GM19438 (cell line): Measurements from ENCODE around the gene CDH3.

Source experiments
- ATAC-seq: cut with Tn5 transposase; IDR thresholded peaks from one replicate; pipeline ENCODE4 v1.9.1; 2021; ENCODE audit warnings: low read depth; ENCODE audit not compliant: unreplicated experiment

CDH3 gene

GRCh38 chr16:68646953-68647659, 2.0 kb downstream of the CDH3 start:
- ATAC-seq, result no peak

GRCh38 chr16:68651136-68651535, 6.0 kb downstream of the CDH3 start:
- no peak for ATAC-seq

GRCh38 chr16:68652659-68653058, 7.5 kb downstream of the CDH3 start:
- ATAC-seq, result no peak

DNA sequence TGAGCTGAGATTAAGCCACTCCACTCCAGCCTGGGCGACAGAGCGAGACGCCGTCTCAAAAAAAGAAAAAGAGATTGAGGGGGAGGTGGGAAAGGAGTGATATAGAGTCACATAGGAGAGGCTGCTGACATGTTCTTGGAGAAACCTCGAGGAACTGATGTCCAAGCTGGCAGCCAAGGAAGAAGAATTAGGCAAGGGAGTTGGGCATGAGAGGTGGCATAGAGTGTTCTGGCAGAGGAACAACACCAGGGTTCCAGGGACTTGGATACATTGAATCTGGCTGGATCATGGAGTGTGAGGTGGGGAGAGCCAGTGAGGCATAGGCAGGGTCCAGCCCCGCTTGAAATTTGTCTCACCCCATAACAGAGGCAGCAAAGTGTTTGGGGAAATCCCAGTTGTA, 10.7 kb downstream of the CDH3 start:
- no peak for ATAC-seq

DNA sequence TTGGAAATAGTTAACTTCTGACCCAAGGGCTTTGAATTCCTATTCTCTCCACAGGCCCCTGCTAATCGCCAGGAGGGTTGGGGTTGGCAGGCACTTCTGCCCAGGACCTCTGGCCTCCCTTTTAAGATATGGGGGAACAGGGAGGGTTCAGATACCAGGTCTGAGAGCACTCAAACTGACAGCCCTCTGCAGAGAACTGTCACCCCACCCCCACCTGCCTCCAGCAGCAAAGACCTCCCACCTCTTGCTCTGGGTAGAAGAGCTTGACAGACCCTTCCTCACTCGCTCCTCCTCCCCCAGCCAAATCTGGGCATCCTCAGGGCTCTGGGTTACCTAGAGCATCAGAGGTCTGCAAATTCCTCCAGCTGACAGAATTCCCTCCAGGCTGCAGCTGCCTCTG, 11.6 kb downstream of the CDH3 start:
- no peak for ATAC-seq

- ATAC-seq, result no peak
Measured at GRCh38 chr16:68658341-68658973, 13.3 kb downstream of the CDH3 start.

- ATAC-seq, result no peak
Measured at GRCh38 chr16:68658974-68659360, 13.9 kb downstream of the CDH3 start.

- ATAC-seq, result no peak
Measured at GRCh38 chr16:68659412-68660358, 14.6 kb downstream of the CDH3 start.

GRCh38 chr16:68660359-68660795, 15.3 kb downstream of the CDH3 start:
- no peak for ATAC-seq

GRCh38 chr16:68662035-68662434, 16.9 kb downstream of the CDH3 start:
- no peak for ATAC-seq

DNA sequence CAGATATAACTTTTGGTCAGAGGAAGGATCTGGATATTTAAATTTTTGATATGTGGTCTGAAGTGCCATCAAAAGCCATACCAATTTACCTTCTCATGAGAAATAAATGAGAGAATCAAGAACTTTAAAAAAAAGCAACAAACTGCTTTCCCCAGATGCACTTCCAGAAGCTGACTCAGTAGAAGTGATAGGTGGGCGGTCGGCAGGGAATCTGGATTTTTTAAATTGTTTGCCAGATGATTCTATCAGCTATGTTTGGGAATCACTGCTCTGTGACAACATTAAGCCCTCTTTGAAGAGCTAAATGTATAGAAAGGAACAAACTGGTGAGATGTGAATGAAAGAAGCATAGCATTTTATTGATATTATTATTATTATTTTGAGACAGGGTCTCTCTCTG, 19.2 kb downstream of the CDH3 start:
- no peak for ATAC-seq

- ATAC-seq, result no peak
Measured at GRCh38 chr16:68665501-68665900, 20.4 kb downstream of the CDH3 start.

DNA sequence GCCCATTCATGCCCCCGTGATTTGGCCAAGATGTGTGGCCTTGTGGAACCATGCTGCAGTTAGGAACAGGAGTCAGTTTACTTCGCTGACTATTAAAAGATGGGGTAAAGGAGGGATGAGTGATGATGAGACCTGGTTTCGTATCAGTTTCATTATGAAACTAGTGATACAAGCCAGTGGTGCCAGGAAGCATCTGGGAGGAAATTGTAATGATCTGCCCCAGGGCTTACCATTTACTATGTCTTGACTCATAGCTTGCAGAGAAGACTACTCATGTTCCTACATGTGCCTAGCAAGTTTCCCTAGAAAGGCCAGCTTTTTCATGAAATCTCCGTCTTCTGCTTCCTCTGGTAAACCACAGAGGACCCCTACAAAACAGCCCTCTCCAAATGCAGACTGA, 23.2 kb downstream of the CDH3 start:
- ATAC-seq, result no peak

DNA sequence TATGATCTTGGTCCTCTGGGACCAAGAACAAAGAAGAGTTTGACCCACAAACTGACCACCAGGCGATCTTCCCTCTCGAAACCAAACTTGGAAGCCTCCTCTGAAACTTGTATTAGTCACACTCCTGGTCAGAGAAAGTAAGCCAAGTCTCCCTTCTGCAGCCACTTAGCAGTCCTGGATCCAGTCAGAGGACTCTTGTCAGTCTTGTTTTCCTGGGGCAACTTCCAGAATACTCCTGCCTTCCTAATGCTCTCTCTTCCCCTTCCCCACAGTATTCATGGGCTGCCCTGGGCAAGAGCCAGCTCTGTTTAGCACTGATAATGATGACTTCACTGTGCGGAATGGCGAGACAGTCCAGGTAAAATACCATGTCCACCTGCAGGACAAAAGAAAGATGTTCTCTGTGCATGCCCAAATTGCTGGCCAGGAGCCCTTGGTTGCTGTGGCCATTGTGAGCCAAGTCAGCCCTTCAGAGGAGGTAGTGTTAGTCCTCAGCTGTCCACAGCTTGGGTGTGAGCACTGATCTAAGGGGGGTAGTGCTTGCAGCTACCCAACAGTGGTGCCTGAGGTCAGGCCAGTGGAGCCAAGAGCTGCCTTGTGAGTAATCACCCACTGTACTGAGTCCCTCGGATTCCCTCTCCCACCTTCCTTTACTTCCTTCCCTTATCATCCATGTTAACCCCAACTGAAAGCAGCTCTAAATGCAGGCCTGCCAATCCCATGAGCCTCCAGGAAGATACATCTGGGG, 31.2 kb downstream of the CDH3 start:
- ATAC-seq, result no peak

GRCh38 chr16:68681038-68681437, 35.9 kb downstream of the CDH3 start:
- no peak for ATAC-seq

DNA sequence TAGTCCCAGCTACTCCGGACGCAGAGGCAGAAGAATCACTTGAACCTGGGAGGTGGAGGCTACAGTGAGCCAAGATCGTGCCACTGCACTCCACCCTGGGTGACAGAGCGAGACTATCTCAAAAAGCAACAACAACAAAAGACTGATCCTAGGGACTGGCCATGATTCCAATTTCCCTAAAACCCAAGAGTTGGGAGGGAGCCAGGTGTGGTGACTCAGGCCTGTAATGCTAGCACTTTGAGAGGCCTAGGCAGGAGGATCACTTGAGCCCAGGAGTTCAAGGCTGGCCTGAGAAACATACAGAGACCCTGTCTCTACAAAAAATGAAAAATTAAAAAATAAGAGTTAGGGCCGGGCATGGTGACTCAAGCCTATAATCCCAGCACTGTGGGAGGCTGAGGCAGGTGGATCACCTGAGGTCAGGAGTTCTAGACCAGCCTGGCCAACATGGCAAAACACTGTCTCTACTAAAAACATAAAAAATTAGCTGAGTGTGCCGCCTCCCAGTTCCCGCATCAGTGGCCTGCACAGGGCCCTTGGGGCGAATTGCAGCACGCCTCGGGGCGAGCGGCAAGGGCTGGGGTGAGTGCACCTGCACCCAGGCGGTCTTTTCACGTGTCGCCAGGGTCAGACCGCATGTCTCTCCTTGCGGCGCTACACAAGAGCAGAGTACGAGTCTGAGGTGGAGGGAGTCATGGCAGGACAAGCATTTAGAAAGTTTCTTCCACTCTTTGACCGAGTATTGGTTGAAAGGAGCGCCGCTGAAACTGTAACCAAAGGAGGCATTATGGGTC, 40.8 kb downstream of the CDH3 start:
- no peak for ATAC-seq

DNA sequence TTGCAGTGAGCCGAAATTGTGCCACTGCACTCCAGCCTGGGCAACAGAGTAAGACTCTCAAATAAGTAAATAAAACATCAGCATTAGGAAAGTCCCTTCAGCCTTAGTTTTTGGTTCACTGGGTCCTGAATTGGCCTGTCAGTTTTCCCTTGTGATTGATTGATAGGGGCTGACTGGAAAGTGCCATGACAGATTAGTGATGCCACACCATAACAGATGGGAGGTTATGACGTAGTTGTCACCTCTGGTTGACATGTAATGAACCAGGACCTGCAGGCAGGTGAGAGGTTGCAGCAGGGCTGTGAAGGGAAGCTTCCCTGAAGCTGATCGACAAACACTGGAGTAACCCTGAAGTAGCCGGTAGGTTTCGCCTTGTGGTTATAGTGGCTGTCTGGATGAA, 41.8 kb downstream of the CDH3 start:
- ATAC-seq, result no peak

- ATAC-seq, result no peak
Measured at GRCh38 chr16:68689921-68690320, 44.8 kb downstream of the CDH3 start.

DNA sequence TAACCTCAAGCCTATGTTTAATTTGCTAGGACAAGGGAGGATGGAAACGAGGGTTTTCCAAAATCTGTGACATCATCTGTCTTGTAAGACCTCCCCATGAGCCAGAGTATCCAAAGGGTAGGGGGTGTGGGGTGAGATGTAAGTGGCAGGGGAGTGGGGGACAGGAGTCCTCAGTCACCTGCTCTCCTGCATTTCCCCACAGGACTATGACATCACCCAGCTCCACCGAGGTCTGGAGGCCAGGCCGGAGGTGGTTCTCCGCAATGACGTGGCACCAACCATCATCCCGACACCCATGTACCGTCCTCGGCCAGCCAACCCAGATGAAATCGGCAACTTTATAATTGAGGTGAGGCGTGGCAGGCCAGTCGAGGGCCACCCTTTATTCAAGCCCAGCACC, 50.5 kb downstream of the CDH3 start:
- no peak for ATAC-seq

DNA sequence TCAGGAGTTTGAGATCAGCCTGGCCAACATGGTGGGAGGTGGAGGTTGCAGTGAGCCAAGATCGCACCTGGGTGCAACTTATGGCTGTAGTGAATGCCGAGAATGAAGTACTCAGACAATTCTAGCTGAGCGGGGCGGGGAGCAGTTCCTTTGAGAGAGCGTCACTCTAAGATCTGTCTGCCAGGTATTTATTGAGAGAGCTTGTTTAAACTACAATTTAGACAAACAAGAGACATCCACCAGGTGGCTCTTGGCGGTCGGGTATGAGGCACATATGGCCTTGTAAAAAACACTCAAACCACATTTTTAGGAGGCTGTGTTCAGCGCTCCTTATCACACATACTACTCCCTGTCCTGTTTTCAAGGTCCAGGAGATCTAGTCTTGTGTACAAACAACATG, 51.4 kb downstream of the CDH3 start:
- no peak for ATAC-seq
